ENCODE measurements around the gene EPS8L2. TPM values are rescaled to one million over a fixed set of nuclear protein-coding genes. Genes with fewer than 3 reads are reported as not detected.

The EPS8L2 gene
- 10 to 100 TPM; 29.1 to 48.0 (median 32.7) TPM for total RNA-seq

DNA sequence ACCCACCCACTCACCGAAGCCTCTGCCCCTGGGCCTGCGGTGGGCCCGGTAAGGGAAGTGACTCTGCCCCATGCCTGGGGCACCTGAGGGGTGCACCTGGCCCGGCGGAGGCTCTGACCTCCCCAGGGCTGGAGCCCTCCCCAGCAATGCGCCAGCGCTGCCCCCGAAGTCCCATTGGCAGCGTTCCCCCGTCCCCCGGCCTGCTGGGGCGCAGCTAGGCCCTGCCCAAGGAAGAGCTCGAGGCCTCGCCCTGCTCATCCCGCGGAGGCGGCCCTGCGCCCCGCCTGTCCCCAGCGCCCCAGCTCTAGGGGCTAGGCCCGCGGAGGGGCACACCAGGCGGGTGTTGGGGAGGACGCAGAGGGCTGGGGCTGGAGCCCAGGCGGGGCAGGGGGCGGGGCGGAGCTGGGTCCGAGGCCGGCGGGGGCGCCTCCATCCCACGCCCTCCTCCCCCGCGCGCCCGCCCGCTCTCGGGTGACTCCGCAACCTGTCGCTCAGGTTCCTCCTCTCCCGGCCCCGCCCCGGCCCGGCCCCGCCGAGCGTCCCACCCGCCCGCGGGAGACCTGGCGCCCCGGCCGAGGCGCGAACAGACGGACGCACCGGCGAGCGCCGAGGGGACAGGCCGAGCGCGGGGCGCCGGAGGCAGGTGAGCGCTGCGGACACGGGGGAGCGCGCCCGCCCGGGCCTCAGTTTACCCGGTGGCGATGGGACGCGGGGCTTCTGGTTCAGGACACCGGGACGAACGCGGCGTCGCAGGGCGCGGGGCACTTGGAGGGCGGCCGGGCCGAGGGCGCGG lies at the start of gene EPS8L2:
TSS of gene EPS8L2 (plus strand) at position 586 of the 793 bp plus-strand sequence. CDS start 3,177 bp downstream, outside the sequence.
- DNase-seq (ENCODE audit: low spot score in 2 of 2) = no peak
- Histone ChIP-seq H3K27ac (peak within 1 kb of the TSS; percentile 68 to 94 (median 86)), H3K4me1 (peaks cover 0 to 86% (median 45%) of the 10 kb centered on the region in 4 donors), H3K9me3 (no peaks in the 10 kb centered on the region), H3K27me3 (peaks cover 0 to 4% of the 10 kb centered on the region in 2 donors), H3K36me3 (peaks cover 0 to 31% (median 0%) of the 10 kb centered on the region in 3 donors), H3K4me3 (peak within 1 kb of the TSS; percentile 43 to 64 (median 44))
- TF ChIP-seq EP300 (IDR thresholded peaks at IDR 0.05) (no peak), CTCF (IDR thresholded peaks at IDR 0.05) (no peak), POLR2A (IDR thresholded peaks at IDR 0.05) (no peak)
- WGBS, 2 donors = 8 to 20% methylated on average over 10 to 50 of the region's 90 CpGs

DNA sequence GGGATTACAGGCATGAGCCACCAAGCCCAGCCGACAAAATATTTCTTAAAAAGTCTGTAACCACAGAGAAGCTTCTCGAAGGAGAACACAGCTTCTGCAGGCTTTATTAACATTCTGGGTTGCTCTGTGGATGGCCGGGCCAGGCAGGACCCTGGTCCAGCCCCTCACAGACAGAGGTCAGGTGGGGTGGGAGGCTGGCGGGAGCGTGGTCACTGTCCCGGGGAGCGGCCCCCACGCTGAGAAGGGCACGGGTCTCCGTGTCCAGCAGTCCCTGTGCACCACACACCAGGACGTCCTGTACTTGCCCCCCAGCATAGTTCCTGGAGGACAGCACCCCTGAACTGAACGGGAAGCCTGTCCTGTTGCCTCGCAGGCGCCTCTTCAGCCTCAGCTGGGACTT lies 49.6 kb upstream of the EPS8L2 start:
- H3K27ac ChIP-seq = no peak overlapping the region
- TF ChIP-seq CTCF (IDR thresholded peaks at IDR 0.05) (no peak), EP300 (IDR thresholded peaks at IDR 0.05) (no peak), POLR2A (IDR thresholded peaks at IDR 0.05) (no peak)
- 88 to 91% methylated on average over 9 to 12 of the region's 14 CpGs for WGBS, 2 donors

DNA sequence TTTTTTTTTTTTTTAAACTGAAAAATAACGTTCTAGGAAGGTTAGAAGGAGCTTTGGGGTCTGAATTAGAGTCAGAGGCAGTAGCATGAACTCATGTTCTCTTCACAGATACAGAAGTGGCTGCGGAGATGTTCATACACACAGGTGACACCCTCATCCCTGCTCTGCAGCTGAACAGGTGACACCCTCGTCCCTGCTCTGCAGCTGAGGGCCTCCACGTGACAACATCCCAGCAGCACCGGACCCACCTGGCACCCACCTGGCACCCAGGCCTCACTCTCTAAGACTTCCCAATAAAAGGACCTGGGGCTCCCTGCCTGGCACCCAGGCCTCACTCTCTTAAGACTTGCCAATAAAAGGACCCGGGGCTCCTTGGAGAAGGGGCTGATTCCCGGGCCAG lies 49.2 kb upstream of the EPS8L2 start:
- Histone ChIP-seq H3K4me3 (no peak overlapping the region), H3K9me3 (no peaks in the 10 kb centered on the region), H3K36me3 (peaks cover 0 to 85% (median 17%) of the 10 kb centered on the region in 3 donors), H3K27me3 (no peaks in the 10 kb centered on the region), H3K27ac (peak overlapping the region in 1 of 4 donors; percentile 45), H3K4me1 (no peaks in the 10 kb centered on the region)
- no peak for DNase-seq (ENCODE audit: low spot score in 2 of 2)
- 84 to 85% methylated on average over 7 of the region's 7 CpGs for WGBS, 2 donors
- TF ChIP-seq EP300 (IDR thresholded peaks at IDR 0.05) = no peak
- TF ChIP-seq POLR2A (IDR thresholded peaks at IDR 0.05) = no peak
- TF ChIP-seq CTCF (IDR thresholded peaks at IDR 0.05) = no peak

More for the DNA sequence above, 49.6 kb upstream of the EPS8L2 start:
- peaks cover 0 to 87% (median 17%) of the 10 kb centered on the region in 3 donors for H3K36me3 ChIP-seq
- H3K9me3 ChIP-seq = no peaks in the 10 kb centered on the region
- no peak for DNase-seq (ENCODE audit: low spot score in 2 of 2)
- H3K27me3 ChIP-seq = no peaks in the 10 kb centered on the region
- no peaks in the 10 kb centered on the region for H3K4me1 ChIP-seq
- no peak overlapping the region for H3K4me3 ChIP-seq

GRCh38 chr11:657691-658126 lies 48.3 kb upstream of the EPS8L2 start:
- WGBS, 2 donors = 88 to 92% methylated on average over 14 of the region's 14 CpGs
- Histone ChIP-seq H3K4me3 (no peak overlapping the region), H3K9me3 (no peaks in the 10 kb centered on the region), H3K27me3 (no peaks in the 10 kb centered on the region), H3K36me3 (peaks cover 0 to 85% (median 17%) of the 10 kb centered on the region in 3 donors), H3K4me1 (no peaks in the 10 kb centered on the region), H3K27ac (peak overlapping the region in 1 of 4 donors; percentile 45)
- TF ChIP-seq CTCF (IDR thresholded peaks at IDR 0.05) (no peak), POLR2A (IDR thresholded peaks at IDR 0.05) (no peak), EP300 (IDR thresholded peaks at IDR 0.05) (no peak)
- DNase-seq (ENCODE audit: low spot score in 2 of 2) = no peak

DNA sequence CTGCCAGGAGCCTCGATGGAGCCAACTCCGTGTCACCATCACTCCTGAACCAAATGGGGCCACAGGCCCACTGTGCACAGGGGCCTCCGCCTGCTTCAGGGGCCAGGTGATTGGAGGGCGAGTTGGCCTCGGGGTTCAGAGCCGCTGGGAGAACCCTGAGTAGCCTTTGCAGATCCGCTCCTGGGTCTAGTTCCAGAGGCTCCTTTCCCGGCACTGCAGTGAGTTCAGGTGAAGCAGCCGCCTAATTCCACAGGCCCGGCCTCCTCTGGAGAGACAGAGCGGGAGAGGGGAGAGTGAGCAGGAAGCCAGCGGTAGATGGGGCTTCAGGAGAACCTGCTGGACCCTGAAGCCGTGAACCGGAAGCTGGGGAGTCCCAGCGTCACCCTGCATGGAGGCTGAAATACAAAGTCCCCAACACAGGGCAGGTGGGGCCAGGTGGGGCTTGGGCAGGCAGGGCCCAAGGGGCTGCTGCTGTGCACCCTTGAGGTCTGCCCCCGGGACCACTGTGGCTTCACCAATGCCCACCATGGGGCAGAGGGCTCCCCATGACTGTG lies 46.4 kb upstream of the EPS8L2 start:
- Histone ChIP-seq H3K9me3 (no peaks in the 10 kb centered on the region), H3K27ac (no peak overlapping the region), H3K36me3 (peaks cover 0 to 79% (median 17%) of the 10 kb centered on the region in 3 donors), H3K4me3 (no peak overlapping the region), H3K27me3 (no peaks in the 10 kb centered on the region), H3K4me1 (peaks cover 0 to 4% (median 0%) of the 10 kb centered on the region in 4 donors)
- TF ChIP-seq EP300 (IDR thresholded peaks at IDR 0.05) = no peak
- 93% methylated on average over 16 of the region's 16 CpGs for WGBS, 2 donors
- no peak for DNase-seq (ENCODE audit: low spot score in 2 of 2)
